ENCODE data around the gene ST8SIA1. TPM values are rescaled to one million over a fixed set of nuclear protein-coding genes. Genes with fewer than 3 reads are reported as not detected.

The ST8SIA1 gene
- total RNA-seq, 1 experiment from 2014 or later = not detected

DNA sequence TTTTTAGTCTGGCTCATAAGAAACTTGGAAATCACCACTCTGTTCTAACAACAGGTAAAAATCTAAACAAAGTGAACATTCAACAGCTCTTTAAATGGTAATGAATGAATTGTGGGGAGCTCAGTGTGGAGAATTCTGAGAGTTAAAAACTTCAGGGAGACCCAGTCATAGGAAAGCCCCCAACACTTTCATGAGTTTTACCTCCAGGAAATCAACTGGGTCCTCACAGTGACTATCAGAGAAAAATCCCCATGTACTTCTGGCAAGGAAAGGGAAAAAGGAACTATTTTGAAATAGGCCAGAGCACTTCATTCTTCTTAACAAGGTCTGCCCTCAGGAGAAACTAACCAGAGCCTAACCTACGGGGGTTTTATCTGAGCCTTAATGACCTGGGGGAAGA, 153.8 kb downstream of the ST8SIA1 start:
- Histone ChIP-seq H3K9ac (ENCODE audit: low read length) (no peak overlapping the region), H3K9me3 (ENCODE audit: control insufficient read depth in 1 of 2, insufficient read depth in 1 of 2, low read depth in 1 of 2, low read length in 2 of 2) (no peaks in the 10 kb centered on the region), H3K36me3 (ENCODE audit: control insufficient read depth in 1 of 2, insufficient read depth in 2 of 2, low read length in 2 of 2) (no peaks in the 10 kb centered on the region), H3K79me2 (ENCODE audit: insufficient read depth, low read length) (no peaks in the 10 kb centered on the region), H3K9me2 (ENCODE audit: insufficient read depth) (no peaks in the 10 kb centered on the region), H3K4me1 (ENCODE audit: control insufficient read depth in 1 of 2, insufficient read depth in 2 of 2, low read length in 2 of 2) (no peaks in the 10 kb centered on the region), H3K27ac (ENCODE audit: low read depth, low read length) (no peak overlapping the region), H2AFZ (ENCODE audit: low read depth, low read length, poor library complexity, severe bottlenecking) (no peak overlapping the region), H4K20me1 (ENCODE audit: insufficient read depth) (no peaks in the 10 kb centered on the region), H3K27me3 (ENCODE audit: insufficient read depth, low read length) (no peaks in the 10 kb centered on the region), H3K4me2 (ENCODE audit: low read length) (no peak overlapping the region), H3K4me3 (replicated peaks in 1 of 2; ENCODE audit: low read depth in 1 of 2, low read length in 2 of 2) (no peak overlapping the region)
- DNase-seq (ENCODE audit: low read depth, low spot score) (no peak), ATAC-seq (no peak)
- no TSS peak for BruUV-seq (replicated peaks)
- POLR2A ChIA-PET = no interaction called here
- TF ChIP-seq CEBPB (IDR thresholded peaks at IDR 0.05; ENCODE audit: low read depth) (no peak), ZNF274 (IDR thresholded peaks at IDR 0.05; ENCODE audit: low read depth, low read length) (no peak), SP1 (IDR thresholded peaks at IDR 0.05; ENCODE audit: low read depth) (no peak), TCF7L2 (IDR thresholded peaks at IDR 0.05; ENCODE audit: borderline replicate concordance, extremely low read depth, insufficient read depth, insufficient read length) (no peak), SIN3A (IDR thresholded peaks at IDR 0.05; ENCODE audit: low read depth) (no peak), ZFX (IDR thresholded peaks at IDR 0.05) (no peak), POLR2AphosphoS5 (IDR thresholded peaks at IDR 0.05; ENCODE audit: low read depth, low read length) (no peak), YY1 (IDR thresholded peaks at IDR 0.05; ENCODE audit: extremely low read depth, insufficient replicate concordance, low read depth, low read length) (no peak), EZH2 (IDR thresholded peaks at IDR 0.05) (no peak), CBX3 (IDR thresholded peaks at IDR 0.05; ENCODE audit: low read depth) (no peak), EGR1 (IDR thresholded peaks at IDR 0.05; ENCODE audit: low read depth) (no peak)
- TF ChIP-seq, protein P1, sequence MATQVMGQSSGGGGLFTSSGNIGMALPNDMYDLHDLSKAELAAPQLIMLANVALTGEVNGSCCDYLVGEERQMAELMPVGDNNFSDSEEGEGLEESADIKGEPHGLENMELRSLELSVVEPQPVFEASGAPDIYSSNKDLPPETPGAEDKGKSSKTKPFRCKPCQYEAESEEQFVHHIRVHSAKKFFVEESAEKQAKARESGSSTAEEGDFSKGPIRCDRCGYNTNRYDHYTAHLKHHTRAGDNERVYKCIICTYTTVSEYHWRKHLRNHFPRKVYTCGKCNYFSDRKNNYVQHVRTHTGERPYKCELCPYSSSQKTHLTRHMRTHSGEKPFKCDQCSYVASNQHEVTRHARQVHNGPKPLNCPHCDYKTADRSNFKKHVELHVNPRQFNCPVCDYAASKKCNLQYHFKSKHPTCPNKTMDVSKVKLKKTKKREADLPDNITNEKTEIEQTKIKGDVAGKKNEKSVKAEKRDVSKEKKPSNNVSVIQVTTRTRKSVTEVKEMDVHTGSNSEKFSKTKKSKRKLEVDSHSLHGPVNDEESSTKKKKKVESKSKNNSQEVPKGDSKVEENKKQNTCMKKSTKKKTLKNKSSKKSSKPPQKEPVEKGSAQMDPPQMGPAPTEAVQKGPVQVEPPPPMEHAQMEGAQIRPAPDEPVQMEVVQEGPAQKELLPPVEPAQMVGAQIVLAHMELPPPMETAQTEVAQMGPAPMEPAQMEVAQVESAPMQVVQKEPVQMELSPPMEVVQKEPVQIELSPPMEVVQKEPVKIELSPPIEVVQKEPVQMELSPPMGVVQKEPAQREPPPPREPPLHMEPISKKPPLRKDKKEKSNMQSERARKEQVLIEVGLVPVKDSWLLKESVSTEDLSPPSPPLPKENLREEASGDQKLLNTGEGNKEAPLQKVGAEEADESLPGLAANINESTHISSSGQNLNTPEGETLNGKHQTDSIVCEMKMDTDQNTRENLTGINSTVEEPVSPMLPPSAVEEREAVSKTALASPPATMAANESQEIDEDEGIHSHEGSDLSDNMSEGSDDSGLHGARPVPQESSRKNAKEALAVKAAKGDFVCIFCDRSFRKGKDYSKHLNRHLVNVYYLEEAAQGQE (IDR thresholded peaks at IDR 0.05; ENCODE audit: low read depth) = no peak
- TF ChIP-seq, protein P2, sequence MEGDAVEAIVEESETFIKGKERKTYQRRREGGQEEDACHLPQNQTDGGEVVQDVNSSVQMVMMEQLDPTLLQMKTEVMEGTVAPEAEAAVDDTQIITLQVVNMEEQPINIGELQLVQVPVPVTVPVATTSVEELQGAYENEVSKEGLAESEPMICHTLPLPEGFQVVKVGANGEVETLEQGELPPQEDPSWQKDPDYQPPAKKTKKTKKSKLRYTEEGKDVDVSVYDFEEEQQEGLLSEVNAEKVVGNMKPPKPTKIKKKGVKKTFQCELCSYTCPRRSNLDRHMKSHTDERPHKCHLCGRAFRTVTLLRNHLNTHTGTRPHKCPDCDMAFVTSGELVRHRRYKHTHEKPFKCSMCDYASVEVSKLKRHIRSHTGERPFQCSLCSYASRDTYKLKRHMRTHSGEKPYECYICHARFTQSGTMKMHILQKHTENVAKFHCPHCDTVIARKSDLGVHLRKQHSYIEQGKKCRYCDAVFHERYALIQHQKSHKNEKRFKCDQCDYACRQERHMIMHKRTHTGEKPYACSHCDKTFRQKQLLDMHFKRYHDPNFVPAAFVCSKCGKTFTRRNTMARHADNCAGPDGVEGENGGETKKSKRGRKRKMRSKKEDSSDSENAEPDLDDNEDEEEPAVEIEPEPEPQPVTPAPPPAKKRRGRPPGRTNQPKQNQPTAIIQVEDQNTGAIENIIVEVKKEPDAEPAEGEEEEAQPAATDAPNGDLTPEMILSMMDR (IDR thresholded peaks at IDR 0.05 in 2 of 3, conservative IDR thresholded peaks at IDR 0.05 in 1 of 3; ENCODE audit: borderline replicate concordance in 1 of 3, insufficient read depth in 1 of 3, low read depth in 2 of 3, low read length in 2 of 3) = no peak
- TF ChIP-seq, protein P3, sequence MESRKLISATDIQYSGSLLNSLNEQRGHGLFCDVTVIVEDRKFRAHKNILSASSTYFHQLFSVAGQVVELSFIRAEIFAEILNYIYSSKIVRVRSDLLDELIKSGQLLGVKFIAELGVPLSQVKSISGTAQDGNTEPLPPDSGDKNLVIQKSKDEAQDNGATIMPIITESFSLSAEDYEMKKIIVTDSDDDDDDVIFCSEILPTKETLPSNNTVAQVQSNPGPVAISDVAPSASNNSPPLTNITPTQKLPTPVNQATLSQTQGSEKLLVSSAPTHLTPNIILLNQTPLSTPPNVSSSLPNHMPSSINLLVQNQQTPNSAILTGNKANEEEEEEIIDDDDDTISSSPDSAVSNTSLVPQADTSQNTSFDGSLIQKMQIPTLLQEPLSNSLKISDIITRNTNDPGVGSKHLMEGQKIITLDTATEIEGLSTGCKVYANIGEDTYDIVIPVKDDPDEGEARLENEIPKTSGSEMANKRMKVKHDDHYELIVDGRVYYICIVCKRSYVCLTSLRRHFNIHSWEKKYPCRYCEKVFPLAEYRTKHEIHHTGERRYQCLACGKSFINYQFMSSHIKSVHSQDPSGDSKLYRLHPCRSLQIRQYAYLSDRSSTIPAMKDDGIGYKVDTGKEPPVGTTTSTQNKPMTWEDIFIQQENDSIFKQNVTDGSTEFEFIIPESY (IDR thresholded peaks at IDR 0.05; ENCODE audit: extremely low read depth, insufficient replicate concordance, low read length) = no peak
- TF ChIP-seq, protein P4, sequence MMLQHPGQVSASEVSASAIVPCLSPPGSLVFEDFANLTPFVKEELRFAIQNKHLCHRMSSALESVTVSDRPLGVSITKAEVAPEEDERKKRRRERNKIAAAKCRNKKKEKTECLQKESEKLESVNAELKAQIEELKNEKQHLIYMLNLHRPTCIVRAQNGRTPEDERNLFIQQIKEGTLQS (IDR thresholded peaks at IDR 0.05) = no peak
- RAD21 ChIA-PET (ENCODE audit: low non-redundant PET in 1 of 2, low total read pairs in 2 of 2, uncharacterized antibody in 2 of 2, unreplicated experiment in 2 of 2) = no interaction called here
- CTCF ChIA-PET = no interaction called here
- intact Hi-C loops (cut with micrococcal nuclease) = no loop called here
